GOT3 (cell line): Measurements from ENCODE around the gene DPH5.
"Not testable (repeated sequence)": the region's sequence is repeated elsewhere in the genome, so short reads cannot be mapped to it uniquely, and the experiment has no call there.

Experiments
- DNase-seq: peaks from one replicate; lab custom pipeline; 2025; ENCODE audit warnings: mixed read lengths; lab: John Stamatoyannopoulos, UW

Gene DPH5, protein sequence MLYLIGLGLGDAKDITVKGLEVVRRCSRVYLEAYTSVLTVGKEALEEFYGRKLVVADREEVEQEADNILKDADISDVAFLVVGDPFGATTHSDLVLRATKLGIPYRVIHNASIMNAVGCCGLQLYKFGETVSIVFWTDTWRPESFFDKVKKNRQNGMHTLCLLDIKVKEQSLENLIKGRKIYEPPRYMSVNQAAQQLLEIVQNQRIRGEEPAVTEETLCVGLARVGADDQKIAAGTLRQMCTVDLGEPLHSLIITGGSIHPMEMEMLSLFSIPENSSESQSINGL

DNA sequence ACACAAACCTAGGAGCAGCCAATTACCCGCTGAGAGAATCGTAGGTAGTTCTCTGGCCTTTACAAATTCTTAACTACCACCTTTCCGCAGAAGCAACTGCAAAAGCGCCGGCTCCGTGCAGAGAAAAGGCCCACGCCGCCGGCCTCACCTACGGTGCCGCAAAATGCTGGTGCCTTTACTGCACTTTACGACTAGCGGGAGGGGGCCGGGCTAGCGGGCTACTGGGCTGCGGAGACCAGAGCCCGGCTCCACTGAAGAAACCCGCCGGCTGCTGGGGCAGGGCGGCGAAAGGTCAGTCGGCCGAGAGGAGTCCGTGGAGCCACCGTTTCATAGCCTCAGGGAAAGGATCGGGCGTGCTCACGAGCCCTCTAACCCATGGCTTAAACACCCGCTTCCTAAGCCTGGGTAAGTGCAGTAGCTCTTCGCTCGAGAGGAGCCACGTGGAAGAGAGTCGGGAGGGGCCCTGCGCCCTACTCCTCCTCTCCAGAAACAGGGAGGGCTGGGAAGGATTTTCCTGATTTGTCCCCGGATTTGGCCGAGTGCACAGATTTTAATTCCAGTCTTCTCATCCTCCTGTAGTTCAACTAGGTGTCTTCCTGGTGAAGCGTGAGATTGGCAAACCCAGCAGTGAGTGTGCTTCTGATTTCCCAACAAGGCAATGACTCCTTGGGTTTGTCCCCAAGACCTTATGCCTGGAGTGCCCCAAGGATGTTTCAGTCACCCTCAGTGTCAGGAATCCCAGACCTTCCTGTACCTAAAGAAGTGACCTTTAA is at the start of gene DPH5:
DPH5 (minus strand) TSS at position 128 of the 773 bp plus-strand sequence. CDS start 341 bp downstream, outside the sequence.
- peak; percentile 33 for DNase-seq

DNA sequence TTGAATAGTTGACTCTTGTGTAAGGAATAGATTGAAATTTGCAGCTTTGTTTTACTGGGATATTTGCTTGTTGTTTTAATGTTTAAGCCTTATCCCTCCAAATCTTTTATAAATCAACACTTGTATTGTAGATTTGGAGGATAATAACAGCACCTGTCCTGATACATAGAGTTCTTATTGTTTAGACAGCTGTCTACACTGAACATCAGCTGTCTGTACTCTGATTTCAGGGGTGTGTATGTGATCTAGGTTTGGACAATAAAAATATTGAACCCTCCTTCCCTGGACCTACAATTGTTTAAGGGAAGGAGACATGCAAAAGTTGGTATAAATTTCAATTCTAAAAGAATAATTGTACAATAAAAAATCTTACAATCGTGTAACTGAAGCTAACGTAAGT is 48.3 kb upstream of the DPH5 start:
- DNase-seq = no peak

DNA sequence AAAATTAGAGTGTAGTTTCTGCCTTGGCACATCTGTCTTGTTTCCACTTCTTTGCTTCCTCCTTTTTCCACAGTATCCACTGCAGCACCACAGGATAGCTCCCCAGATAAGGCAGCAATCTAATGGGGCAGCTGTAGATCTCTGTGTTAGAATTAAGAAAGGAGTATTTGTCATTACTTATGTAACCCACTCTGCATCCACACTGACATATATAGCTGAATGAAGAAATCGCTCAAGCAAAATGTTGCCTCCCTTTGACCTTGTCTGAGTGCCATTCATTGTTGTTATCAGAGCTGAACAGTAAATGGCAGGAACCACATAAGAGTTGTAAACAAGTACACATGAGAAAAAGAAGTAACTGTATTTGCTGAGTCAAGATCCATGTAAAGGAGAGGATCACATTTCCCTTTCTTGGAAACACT is 45.9 kb upstream of the DPH5 start:
- DNase-seq = no peak

- no peak for DNase-seq
Observed at GRCh38 chr1:101069158-101069557, 43.6 kb upstream of the DPH5 start.

GRCh38 chr1:101066937-101067335 is 41.4 kb upstream of the DPH5 start:
- DNase-seq = not testable (repeated sequence)

DNA sequence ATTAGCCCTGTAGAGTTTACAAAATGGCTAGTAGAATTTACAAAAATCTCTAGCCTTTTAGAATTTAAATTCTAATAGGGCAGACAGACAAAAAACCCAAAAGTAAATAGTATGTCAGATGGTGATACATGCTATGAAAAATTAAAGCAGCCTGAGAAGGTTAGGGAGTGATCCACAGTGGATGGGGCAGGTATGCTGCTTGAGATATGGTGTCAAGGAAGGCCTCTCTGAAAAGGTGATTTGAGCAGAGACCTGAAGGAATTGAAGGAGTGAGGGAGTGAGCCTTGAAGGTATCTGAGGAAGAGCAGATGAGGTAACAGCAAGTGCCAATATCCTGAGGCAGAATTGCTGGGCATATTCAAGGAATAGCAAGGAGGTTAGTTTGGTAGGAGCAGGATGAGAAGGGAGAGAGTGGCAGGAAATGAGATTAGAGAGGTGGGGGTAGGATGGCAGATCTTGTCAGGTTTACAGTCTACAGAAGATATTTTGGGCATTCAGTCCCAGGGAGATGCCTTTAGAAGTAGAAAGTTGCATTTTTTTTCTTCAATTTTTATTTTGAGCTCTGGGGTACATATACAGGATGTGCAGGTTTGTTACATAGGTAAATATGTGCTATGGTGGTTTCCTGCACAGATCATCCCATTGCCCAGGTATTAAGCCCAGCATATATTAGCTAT is 40.8 kb upstream of the DPH5 start:
- no peak for DNase-seq

- DNase-seq = no peak
Observed at GRCh38 chr1:101065575-101065974, 40.0 kb upstream of the DPH5 start.

GRCh38 chr1:101064697-101065096 is 39.1 kb upstream of the DPH5 start:
- DNase-seq = no peak

DNA sequence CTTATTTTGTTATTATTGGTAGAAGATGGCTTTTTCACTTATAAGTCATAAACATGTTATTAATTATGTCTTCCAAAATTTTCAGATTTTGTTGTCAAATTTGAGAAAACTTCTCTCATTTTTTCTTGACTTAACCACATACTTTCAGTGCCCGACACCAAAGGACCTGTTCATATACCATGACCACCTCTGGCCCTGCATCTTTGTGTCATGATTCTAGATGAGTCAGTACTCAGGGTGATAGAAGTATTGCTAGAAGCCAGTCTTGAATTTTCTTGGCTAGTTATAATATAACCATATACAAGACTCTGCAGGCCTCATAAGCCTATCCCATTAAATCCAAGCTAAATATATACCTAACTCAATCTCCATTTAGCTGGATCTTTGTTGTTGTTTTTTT is 35.4 kb upstream of the DPH5 start:
- DNase-seq = no peak

- DNase-seq = no peak
Observed at GRCh38 chr1:101059945-101060542, 34.5 kb upstream of the DPH5 start.

DNA sequence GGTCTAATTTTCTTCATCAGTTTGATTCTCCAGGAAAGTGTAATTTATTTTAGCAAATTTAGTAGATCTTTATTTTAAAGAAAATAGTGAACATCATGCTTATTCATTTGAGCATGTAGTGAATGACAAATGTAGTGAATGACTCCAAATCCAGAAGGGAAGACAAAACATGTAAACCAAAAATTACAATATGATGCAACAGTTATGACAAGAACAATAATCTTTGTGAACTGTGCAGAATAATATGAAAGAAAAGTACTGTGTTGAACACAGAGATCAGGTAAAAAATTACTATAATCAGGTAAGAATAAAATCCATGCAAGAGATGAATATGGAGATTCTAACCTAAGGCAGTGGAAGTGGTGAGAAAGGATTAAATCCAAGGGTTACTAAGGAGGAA is 30.0 kb upstream of the DPH5 start:
- no peak for DNase-seq

GRCh38 chr1:101051688-101052638 is 26.4 kb upstream of the DPH5 start:
- DNase-seq = no peak

- no peak for DNase-seq
Observed at GRCh38 chr1:101050869-101051268, 25.3 kb upstream of the DPH5 start.

GRCh38 chr1:101044749-101045148 is 19.2 kb upstream of the DPH5 start:
- no peak for DNase-seq

GRCh38 chr1:101044259-101044658 is 18.7 kb upstream of the DPH5 start:
- DNase-seq = no peak

DNA sequence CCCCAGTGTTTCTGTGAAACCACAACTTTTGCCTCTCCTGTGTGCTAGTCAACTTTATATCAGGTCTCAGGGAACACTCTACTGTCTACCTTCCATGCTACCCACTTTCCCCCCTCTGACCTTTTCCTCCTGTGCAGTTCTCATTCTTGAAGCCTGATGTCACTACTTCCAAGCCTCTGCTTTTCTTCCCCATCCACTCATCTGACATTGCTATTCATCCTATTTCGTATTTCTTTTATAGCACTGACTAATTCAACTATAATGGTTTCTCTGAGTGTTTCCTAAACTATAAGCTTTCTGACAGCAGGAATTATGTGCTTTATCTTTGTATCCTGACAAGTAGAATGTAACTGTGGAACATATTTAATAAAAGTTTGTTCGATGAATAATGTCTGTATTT is 18.2 kb upstream of the DPH5 start:
- no peak for DNase-seq

DNA sequence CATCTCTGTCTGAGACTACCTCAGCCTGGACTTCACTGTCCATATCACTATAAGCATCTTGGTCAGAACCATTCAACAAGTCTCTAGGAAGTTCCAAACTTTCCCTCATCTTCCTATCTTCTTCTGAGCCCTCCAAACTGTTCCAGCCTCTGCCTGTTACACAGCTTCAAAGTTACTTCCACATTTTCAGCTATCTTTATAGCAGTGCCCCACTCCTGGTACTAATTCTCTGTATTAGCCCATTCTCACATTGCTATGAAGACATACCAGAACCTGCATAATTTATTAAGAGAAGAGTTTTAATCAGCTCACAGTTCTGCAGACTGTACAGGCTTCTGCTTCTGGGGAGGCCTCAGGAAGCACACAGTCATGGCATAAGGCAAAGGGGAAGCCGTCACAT is 15.7 kb upstream of the DPH5 start:
- DNase-seq = no peak

DNA sequence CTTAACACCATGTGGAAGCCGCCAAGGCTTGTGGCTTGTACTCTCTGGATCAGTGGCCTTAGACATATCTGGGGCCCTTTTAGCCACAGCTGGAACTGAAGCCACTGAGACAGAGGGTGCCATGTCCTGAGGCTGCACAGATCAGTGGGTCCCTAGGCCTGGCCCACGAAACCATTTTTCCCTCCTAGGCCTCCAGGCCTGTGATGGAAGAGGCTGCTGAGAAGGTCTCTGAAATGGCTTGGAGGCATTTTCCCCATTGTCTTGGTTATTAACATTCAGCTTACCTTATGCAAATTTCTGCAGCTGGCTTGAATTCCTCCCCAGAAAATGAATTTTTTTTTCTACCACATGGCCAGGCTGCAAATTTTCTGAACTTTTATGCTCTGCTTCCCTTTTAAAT is 15.1 kb upstream of the DPH5 start:
- DNase-seq = no peak

DNA sequence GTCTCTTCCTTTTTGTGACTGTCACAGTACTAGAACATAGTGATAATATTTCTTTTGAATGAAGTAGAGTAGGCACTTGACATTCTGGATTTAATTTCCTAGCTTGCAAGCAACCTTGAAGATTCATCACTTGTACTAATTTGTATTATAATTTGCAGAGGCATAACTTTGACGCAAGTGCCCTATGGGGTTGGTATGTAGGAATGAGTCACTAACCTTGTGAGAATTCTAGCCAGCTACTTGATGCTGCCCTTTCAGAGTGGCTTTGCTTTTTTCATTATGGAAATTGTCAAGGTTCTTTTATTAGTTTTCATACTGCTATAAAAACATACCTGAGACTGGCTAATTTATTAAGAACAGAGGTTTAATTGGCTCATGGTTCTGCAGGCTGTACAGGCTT is 13.7 kb upstream of the DPH5 start:
- no peak for DNase-seq

GRCh38 chr1:101037316-101037715 is 11.7 kb upstream of the DPH5 start:
- no peak for DNase-seq

GRCh38 chr1:101033017-101033416 is 7.4 kb upstream of the DPH5 start:
- DNase-seq = no peak
